22Rv1 (cell line): Measurements from ENCODE around the gene MAMDC2.

Experiments used
- ZFX ChIP-seq: fragments of 450-650 bp; IDR thresholded peaks from 2 replicates; pipeline ENCODE4 v1.6.1; 2017; ENCODE audit warnings: antibody characterized with exemption, borderline replicate concordance
- TF ChIP-seq, protein P1 (sequence below): fragments of 450-650 bp; IDR thresholded peaks from 2 replicates; pipeline ENCODE4 v1.5.1; 2017; ENCODE audit warnings: mild to moderate bottlenecking

DNA sequence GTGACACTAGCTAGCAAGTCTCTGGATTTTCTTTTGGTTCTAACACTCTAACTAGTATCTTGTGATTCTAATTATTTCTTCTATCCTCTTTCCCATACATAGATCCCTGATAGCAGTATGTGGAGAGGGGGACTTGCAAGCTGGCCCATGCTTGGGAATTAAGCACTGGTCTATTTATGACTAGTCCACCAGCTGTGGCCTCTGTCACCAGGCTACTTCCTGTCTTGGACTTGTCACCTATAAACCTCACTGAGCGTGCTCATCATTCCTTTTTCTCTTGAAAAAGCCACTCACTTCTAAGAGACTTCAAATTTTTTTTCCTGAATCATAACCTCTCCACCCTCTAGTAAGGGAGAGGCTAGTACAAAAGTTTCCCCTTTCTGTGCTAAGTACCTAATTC lies 32.3 kb upstream of the MAMDC2 start:
- TF ChIP-seq, protein P1, sequence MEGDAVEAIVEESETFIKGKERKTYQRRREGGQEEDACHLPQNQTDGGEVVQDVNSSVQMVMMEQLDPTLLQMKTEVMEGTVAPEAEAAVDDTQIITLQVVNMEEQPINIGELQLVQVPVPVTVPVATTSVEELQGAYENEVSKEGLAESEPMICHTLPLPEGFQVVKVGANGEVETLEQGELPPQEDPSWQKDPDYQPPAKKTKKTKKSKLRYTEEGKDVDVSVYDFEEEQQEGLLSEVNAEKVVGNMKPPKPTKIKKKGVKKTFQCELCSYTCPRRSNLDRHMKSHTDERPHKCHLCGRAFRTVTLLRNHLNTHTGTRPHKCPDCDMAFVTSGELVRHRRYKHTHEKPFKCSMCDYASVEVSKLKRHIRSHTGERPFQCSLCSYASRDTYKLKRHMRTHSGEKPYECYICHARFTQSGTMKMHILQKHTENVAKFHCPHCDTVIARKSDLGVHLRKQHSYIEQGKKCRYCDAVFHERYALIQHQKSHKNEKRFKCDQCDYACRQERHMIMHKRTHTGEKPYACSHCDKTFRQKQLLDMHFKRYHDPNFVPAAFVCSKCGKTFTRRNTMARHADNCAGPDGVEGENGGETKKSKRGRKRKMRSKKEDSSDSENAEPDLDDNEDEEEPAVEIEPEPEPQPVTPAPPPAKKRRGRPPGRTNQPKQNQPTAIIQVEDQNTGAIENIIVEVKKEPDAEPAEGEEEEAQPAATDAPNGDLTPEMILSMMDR: no peak
- no peak for TF ChIP-seq ZFX
